Measurements from ENCODE around the gene PIWIL4.

Gene PIWIL4

GRCh38 chr11:94567181-94567670 is at the start of gene PIWIL4:
TSS of gene PIWIL4 (plus strand) at chr11:94567368. CDS start at chr11:94567519, 151 bp downstream.
- TF ChIP-seq ZFX (IDR thresholded peaks at IDR 0.05; ENCODE audit: borderline replicate concordance) = no peak
- TF ChIP-seq CTCF (IDR thresholded peaks at IDR 0.05) = no peak
- no peak within 1 kb of the TSS for H3K27ac ChIP-seq

- H3K27ac ChIP-seq = no peak overlapping the region
- TF ChIP-seq CTCF (IDR thresholded peaks at IDR 0.05) = no peak
- no peak for TF ChIP-seq ZFX (IDR thresholded peaks at IDR 0.05; ENCODE audit: borderline replicate concordance)
Observed at GRCh38 chr11:94518300-94518699, 48.9 kb upstream of the PIWIL4 start.

GRCh38 chr11:94519478-94520084 is 47.6 kb upstream of the PIWIL4 start:
- no peak overlapping the region for H3K27ac ChIP-seq
- TF ChIP-seq CTCF (IDR thresholded peaks at IDR 0.05) (peak; percentile 86), ZFX (IDR thresholded peaks at IDR 0.05; ENCODE audit: borderline replicate concordance) (no peak)

GRCh38 chr11:94521684-94522083 is 45.5 kb upstream of the PIWIL4 start:
- H3K27ac ChIP-seq = no peak overlapping the region
- peak; percentile 33 for TF ChIP-seq CTCF (IDR thresholded peaks at IDR 0.05)
- TF ChIP-seq ZFX (IDR thresholded peaks at IDR 0.05; ENCODE audit: borderline replicate concordance) = no peak

GRCh38 chr11:94524341-94524740 is 42.8 kb upstream of the PIWIL4 start:
- TF ChIP-seq CTCF (IDR thresholded peaks at IDR 0.05) (no peak), ZFX (IDR thresholded peaks at IDR 0.05; ENCODE audit: borderline replicate concordance) (no peak)
- no peak overlapping the region for H3K27ac ChIP-seq

GRCh38 chr11:94525546-94526324 is 41.4 kb upstream of the PIWIL4 start:
- no peak for TF ChIP-seq CTCF (IDR thresholded peaks at IDR 0.05)
- no peak for TF ChIP-seq ZFX (IDR thresholded peaks at IDR 0.05; ENCODE audit: borderline replicate concordance)
- H3K27ac ChIP-seq = no peak overlapping the region
